Spleen (tissue), 11 donors: ENCODE data around the gene TAAR8. TPM values are rescaled to one million over a fixed set of nuclear protein-coding genes. Genes with fewer than 3 reads are reported as not detected.
A peak's percentile ranks its signal among the peaks of the same experiment; 100 is the strongest.

Experiments
- DNase-seq: peaks from one replicate; pipeline ENCODE4 v3.0.0-alpha.2; 2020
- H3K27ac ChIP-seq, 8 donors: fragments of 200-600 bp; sonication (generic) in 7 of 8; 1 replicate in 4 of 8; 2 replicates in 4 of 8; pipeline versions ENCODE4 v1.5.0 to v1.8.0; 2016 to 2021; ENCODE audit warnings: inconsistent platforms in 4 of 8, mild to moderate bottlenecking in 4 of 8, moderate library complexity in 1 of 8
- H3K27me3 ChIP-seq, 7 donors: fragments of 200-600 bp; sonication (generic) in 6 of 7; replicated peaks in 1 of 7; 1 replicate in 4 of 7; 2 replicates in 3 of 7; pipeline versions ENCODE4 v1.5.0 to v1.8.0; 2016 to 2021; ENCODE audit warnings: inconsistent platforms in 3 of 7, mild to moderate bottlenecking in 1 of 7
- H3K36me3 ChIP-seq, 6 donors: fragments of 200-600 bp; sonication (generic) in 5 of 6; 1 replicate in 4 of 6; 2 replicates in 2 of 6; pipeline versions ENCODE4 v1.5.0 to v1.8.0; 2016 to 2021; ENCODE audit warnings: inconsistent platforms in 2 of 6
- H3K4me1 ChIP-seq, 6 donors: fragments of 200-600 bp; sonication (generic) in 5 of 6; 1 replicate in 3 of 6; 2 replicates in 3 of 6; pipeline versions ENCODE4 v1.5.0 to v1.8.0; 2016 to 2021; ENCODE audit warnings: inconsistent platforms in 3 of 6
- H3K4me3 ChIP-seq, 8 donors: fragments of 200-600 bp; sonication (generic) in 7 of 8; 1 replicate in 4 of 8; 2 replicates in 4 of 8; pipeline versions ENCODE4 v1.5.0 to v1.8.0; 2016 to 2021; ENCODE audit warnings: inconsistent platforms in 4 of 8, mild to moderate bottlenecking in 4 of 8, moderate library complexity in 2 of 8
- H3K9me3 ChIP-seq, 8 donors: fragments of 200-600 bp; sonication (generic) in 7 of 8; 1 replicate in 4 of 8; 2 replicates in 4 of 8; pipeline versions ENCODE4 v1.5.0 to v1.8.0; 2016 to 2021; ENCODE audit warnings: inconsistent platforms in 4 of 8
- POLR2A ChIP-seq, 3 donors: fragments of 450-650 bp; IDR thresholded peaks; one replicate each; pipeline ENCODE4 v1.5.1; 2017; ENCODE audit warnings: antibody characterized with exemption in 3 of 3, mild to moderate bottlenecking in 1 of 3
- POLR2AphosphoS5 ChIP-seq, 3 donors: sonication (generic); formaldehyde crosslinking; IDR thresholded peaks; one replicate each; pipeline ENCODE4 v1.5.1; 2017; ENCODE audit warnings: antibody characterized with exemption in 3 of 3
- whole genome bisulfite sequencing, 5 donors: extraction: QIAGEN DNeasy Blood & Tissue Kit in 3 of 5; methylation state at CpG; one replicate each; pipeline versions ENCODE4 v1.1.5 to v1.1.7; 2013 to 2018; 5-methylcytosine and 5-hydroxymethylcytosine counted together
- intact Hi-C: fragments of 100-400 bp; cut with DNase I; formaldehyde crosslinking; loops from one replicate; pipeline ENCODE4 v1.15.0; 2023; ENCODE audit warnings: low total_unique reads
- polyA plus RNA-seq, 3 donors: library from polyadenylated mRNA; stranded (reverse); fragments of 200-250 nt; gene quantifications; one replicate each; pipeline ENCODE4 v1.2.1, GENCODE V29; 2013
- total RNA-seq, 7 donors: library from RNA; depleted of rRNA in 3 of 7; stranded (reverse); fragments of >200 nt in 3 of 7; fragmentation: NEBNext Ultra II Directional in 4 of 7; extraction: Animal tissue kit (Norgen Biotek cat#: 25700) in 4 of 7; gene quantifications; one replicate each; pipeline versions ENCODE4 v1.1.0 to v1.2.1, GENCODE V29; 2016 to 2021
- TF ChIP-seq, protein P1 (sequence below), 11 experiments: fragments of 200-600 bp in 7 of 11; fragments of 450-650 bp in 4 of 11; sonication (generic) in 4 of 11; IDR thresholded peaks in 8 of 11; conservative IDR thresholded peaks in 3 of 11; 1 replicate in 7 of 11; 2 replicates in 4 of 11; pipeline versions ENCODE4 v1.4.0 to v1.8.0; 2016 to 2021; ENCODE audit warnings: antibody characterized with exemption in 11 of 11, inconsistent platforms in 4 of 11, mild to moderate bottlenecking in 1 of 11
- donor health status: healthy with polysubstance abuse.
- donor health status: DM: no; HTN: no; CAD: no; lungs with moderate emphysema.
- donor health status: DM: no; HTN: no; CAD: no.
- donor health status: Bipolar disorder and iron deficiency.
- donor health status: healthy.
- donor health status: DM: no; HTN: no; CAD: no.
- donor health status: DM: yes; HTN: yes; CAD: no.

TAAR8 gene
- total and polyA plus RNA-seq, 10 donors = not detected

DNA sequence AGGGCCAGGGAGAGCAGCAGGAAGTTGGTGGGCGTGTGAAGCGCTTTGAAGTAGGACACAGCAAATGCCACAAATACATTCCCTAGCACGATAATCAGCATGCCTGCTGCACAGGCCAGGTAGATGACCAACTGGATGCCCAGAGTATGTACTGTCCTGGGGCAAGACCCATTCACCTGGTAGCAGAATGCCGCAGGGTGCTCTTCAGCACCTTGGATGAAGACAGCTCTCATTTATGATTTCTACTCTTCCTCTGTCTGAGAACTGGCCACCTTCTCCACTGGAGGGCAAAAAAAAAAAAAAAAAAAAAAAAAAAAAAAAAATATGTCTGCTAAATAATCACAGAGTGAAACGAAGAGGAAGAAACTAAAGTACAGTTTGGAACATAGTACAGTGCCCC lies 37.0 kb downstream of the TAAR8 start, which contains the start of gene TAAR5:
Gene TAAR5 (minus strand): TSS at position 288 of the 400 bp plus-strand sequence. CDS start 55 bp downstream, at position 233.
- intact Hi-C loops = no loop called here
- no peaks in the 10 kb centered on the region for H3K27me3 ChIP-seq
- peak within 1 kb of the TSS in 2 of 8 donors; percentile 45 to 68 for H3K27ac ChIP-seq
- H3K4me1 ChIP-seq = peaks cover 0 to 12% (median 0%) of the 10 kb centered on the region in 6 donors
- H3K9me3 ChIP-seq = no peaks in the 10 kb centered on the region
- TF ChIP-seq, protein P1, sequence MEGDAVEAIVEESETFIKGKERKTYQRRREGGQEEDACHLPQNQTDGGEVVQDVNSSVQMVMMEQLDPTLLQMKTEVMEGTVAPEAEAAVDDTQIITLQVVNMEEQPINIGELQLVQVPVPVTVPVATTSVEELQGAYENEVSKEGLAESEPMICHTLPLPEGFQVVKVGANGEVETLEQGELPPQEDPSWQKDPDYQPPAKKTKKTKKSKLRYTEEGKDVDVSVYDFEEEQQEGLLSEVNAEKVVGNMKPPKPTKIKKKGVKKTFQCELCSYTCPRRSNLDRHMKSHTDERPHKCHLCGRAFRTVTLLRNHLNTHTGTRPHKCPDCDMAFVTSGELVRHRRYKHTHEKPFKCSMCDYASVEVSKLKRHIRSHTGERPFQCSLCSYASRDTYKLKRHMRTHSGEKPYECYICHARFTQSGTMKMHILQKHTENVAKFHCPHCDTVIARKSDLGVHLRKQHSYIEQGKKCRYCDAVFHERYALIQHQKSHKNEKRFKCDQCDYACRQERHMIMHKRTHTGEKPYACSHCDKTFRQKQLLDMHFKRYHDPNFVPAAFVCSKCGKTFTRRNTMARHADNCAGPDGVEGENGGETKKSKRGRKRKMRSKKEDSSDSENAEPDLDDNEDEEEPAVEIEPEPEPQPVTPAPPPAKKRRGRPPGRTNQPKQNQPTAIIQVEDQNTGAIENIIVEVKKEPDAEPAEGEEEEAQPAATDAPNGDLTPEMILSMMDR (IDR thresholded peaks at IDR 0.05 in 8 of 11, conservative IDR thresholded peaks at IDR 0.05 in 3 of 11) = no peak
- TF ChIP-seq POLR2AphosphoS5 (IDR thresholded peaks at IDR 0.05) (no peak), POLR2A (IDR thresholded peaks at IDR 0.05) (no peak)
- DNase-seq = no peak
- no peak within 1 kb of the TSS for H3K4me3 ChIP-seq
- H3K36me3 ChIP-seq = no peaks in the 10 kb centered on the region
- WGBS, 5 donors = 76 to 85% (median 82%) methylated on average over 5 of the region's 5 CpGs

DNA sequence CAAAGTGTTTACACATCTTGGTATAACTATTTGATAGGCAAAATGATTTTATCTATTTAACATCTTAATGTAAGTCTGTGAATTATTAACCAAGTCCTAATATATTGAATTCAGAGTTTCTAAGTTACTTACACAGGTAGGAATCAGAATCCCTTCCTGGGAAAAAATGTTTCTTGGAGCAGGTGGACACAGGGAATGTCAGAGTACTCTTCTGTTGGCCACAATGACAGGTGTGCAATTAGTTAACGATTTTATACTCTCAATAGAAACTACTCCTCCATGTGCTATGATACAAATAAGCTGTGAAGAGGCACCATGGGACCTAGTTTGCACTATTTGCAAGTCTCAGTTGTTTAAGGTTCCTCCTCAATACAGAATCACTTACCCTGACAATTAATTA lies 37.9 kb downstream of the TAAR8 start:
- intact Hi-C loops = no loop called here
- no peak for TF ChIP-seq POLR2AphosphoS5 (IDR thresholded peaks at IDR 0.05)
- no peak for TF ChIP-seq POLR2A (IDR thresholded peaks at IDR 0.05)
- TF ChIP-seq, protein P1 (IDR thresholded peaks at IDR 0.05 in 8 of 11, conservative IDR thresholded peaks at IDR 0.05 in 3 of 11) = no peak

DNA sequence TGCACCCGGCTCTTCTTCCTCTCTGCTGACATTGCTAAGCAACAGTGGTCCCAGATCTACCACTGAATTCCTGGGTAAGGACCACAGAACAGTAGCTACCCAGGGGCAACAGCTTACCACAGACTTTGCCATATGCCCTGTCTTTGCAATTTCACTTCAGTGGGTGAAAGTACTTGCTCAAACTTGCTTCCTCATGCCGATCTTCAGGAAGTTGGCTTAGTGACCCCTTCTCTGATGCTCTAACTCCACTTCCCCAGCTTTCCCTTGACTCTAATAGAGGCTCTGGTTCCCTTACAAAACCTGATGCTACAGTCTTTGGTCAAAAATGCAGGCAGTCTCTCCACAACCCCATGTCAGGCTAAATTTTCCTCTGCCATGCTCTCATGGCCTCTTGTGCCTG lies 40.4 kb downstream of the TAAR8 start:
- Histone ChIP-seq H3K27me3 (no peaks in the 10 kb centered on the region), H3K4me1 (peaks cover 0 to 9% (median 0%) of the 10 kb centered on the region in 6 donors), H3K9me3 (no peaks in the 10 kb centered on the region), H3K4me3 (no peak overlapping the region), H3K36me3 (no peaks in the 10 kb centered on the region), H3K27ac (peak overlapping the region in 4 of 8 donors; percentile 33 to 76 (median 58))
- 24 to 46% (median 32%) methylated on average over 2 of the region's 2 CpGs for WGBS, 5 donors
- intact Hi-C loops = no loop called here
- TF ChIP-seq POLR2A (IDR thresholded peaks at IDR 0.05) = no peak
- no peak for TF ChIP-seq POLR2AphosphoS5 (IDR thresholded peaks at IDR 0.05)
- TF ChIP-seq, protein P1 (IDR thresholded peaks at IDR 0.05 in 8 of 11, conservative IDR thresholded peaks at IDR 0.05 in 3 of 11) = no peak
- no peak for DNase-seq

More for the DNA sequence above, 37.9 kb downstream of the TAAR8 start:
- WGBS, 5 donors = 76 to 91% (median 86%) methylated on average over 1 of the region's 1 CpG
- H3K4me3 ChIP-seq = no peak overlapping the region
- peaks cover 0 to 12% (median 0%) of the 10 kb centered on the region in 6 donors for H3K4me1 ChIP-seq
- no peaks in the 10 kb centered on the region for H3K36me3 ChIP-seq
- no peak for DNase-seq
- H3K27me3 ChIP-seq = no peaks in the 10 kb centered on the region
- no peak overlapping the region for H3K27ac ChIP-seq
- no peaks in the 10 kb centered on the region for H3K9me3 ChIP-seq

DNA sequence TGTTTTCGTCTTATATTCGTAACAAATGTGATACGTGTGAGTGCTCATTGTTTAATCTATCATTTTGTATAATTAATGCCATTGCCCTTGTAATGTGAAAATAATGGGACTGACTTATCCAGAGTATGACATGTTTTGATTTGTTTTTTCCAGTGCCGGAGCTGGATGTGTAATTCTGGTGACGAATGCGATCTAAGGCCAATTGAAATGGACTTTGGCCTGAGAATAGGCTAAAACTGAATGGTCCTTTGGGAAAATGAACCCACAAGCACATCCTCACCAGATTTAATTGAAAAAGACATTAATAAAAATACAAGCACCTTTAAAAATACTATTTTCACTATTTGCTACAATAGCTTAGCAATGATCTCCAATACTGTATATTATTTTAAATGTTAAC lies 43.7 kb downstream of the TAAR8 start:
- Histone ChIP-seq H3K27me3 (peaks cover 0 to 13% (median 0%) of the 10 kb centered on the region in 7 donors), H3K36me3 (no peaks in the 10 kb centered on the region), H3K4me3 (no peak overlapping the region), H3K4me1 (peaks cover 0 to 9% (median 0%) of the 10 kb centered on the region in 6 donors), H3K9me3 (no peaks in the 10 kb centered on the region), H3K27ac (no peak overlapping the region)
- WGBS, 5 donors = 73 to 91% (median 86%) methylated on average over 6 of the region's 6 CpGs
- DNase-seq = no peak
- intact Hi-C loops = no loop called here
- TF ChIP-seq, protein P1 (IDR thresholded peaks at IDR 0.05 in 8 of 11, conservative IDR thresholded peaks at IDR 0.05 in 3 of 11) = no peak
